Skeletal muscle tissue (tissue), 4 donors: Measurements from ENCODE around the gene SLX4. TPM values are rescaled to one million over a fixed set of nuclear protein-coding genes. Genes with fewer than 3 reads are reported as not detected.

ENCODE experiments used
- H3K27ac ChIP-seq: one replicate; pipeline ENCODE4 v1.7.0; 2013; ENCODE audit warnings: mild to moderate bottlenecking, low read depth, low read length, inconsistent platforms
- H3K27me3 ChIP-seq, 3 donors: one replicate each; pipeline ENCODE4 v1.7.0; 2013; ENCODE audit warnings: low read length in 3 of 3; ENCODE audit not compliant: control insufficient read depth in 3 of 3, insufficient read depth in 3 of 3
- H3K36me3 ChIP-seq, 3 donors: one replicate each; pipeline ENCODE4 v1.7.0; 2013; ENCODE audit warnings: low read length in 3 of 3; ENCODE audit not compliant: control insufficient read depth in 3 of 3, insufficient read depth in 3 of 3
- H3K4me1 ChIP-seq, 3 donors: one replicate each; pipeline ENCODE4 v1.7.0; 2013; ENCODE audit warnings: low read length in 3 of 3, mild to moderate bottlenecking in 3 of 3; ENCODE audit not compliant: control insufficient read depth in 3 of 3, insufficient read depth in 3 of 3
- H3K4me3 ChIP-seq, 3 donors: one replicate each; pipeline ENCODE4 v1.7.0; 2013; ENCODE audit warnings: low read length in 3 of 3
- H3K9ac ChIP-seq, 3 donors: one replicate each; pipeline ENCODE4 v1.7.0; 2013; ENCODE audit warnings: low read length in 3 of 3, mild to moderate bottlenecking in 3 of 3, moderate library complexity in 2 of 3, low read depth in 1 of 3
- H3K9me3 ChIP-seq, 3 donors: one replicate each; pipeline ENCODE4 v1.7.0; 2013; ENCODE audit warnings: low read length in 3 of 3; ENCODE audit not compliant: control insufficient read depth in 3 of 3
- total RNA-seq: library from RNA; depleted of rRNA; stranded (reverse); fragments of >200 nt; gene quantifications from one replicate; pipeline ENCODE4 v1.2.3, GENCODE V29; 2014
- donor health status: Osteomylitis.

Gene SLX4
- total RNA-seq, 1 donor from 2014 or later: 1.6 TPM

DNA sequence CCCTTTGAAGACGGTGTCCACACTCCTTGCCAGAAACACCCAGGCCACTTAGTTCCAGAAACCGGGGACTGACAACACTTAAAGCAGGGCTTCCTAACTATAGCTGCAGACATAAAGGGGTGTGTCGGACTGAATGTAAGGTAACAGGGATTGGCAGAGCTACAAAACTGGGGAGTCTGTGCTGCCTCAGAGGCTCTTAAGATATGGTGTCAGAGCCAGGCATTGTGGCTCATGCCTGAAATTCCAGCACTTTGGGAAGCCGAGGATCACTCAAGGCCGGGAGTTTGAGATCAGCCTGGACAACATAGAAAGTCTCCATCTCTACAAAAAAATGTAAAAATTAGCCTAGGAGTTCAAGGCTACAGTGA, 20.0 kb downstream of the SLX4 start:
- Histone ChIP-seq H3K4me3 (no peak overlapping the region), H3K36me3 (peaks cover 20 to 37% (median 24%) of the 10 kb centered on the region in 3 donors), H3K27ac (no peak overlapping the region), H3K9me3 (no peaks in the 10 kb centered on the region), H3K4me1 (no peaks in the 10 kb centered on the region), H3K9ac (no peak overlapping the region), H3K27me3 (no peaks in the 10 kb centered on the region)

DNA sequence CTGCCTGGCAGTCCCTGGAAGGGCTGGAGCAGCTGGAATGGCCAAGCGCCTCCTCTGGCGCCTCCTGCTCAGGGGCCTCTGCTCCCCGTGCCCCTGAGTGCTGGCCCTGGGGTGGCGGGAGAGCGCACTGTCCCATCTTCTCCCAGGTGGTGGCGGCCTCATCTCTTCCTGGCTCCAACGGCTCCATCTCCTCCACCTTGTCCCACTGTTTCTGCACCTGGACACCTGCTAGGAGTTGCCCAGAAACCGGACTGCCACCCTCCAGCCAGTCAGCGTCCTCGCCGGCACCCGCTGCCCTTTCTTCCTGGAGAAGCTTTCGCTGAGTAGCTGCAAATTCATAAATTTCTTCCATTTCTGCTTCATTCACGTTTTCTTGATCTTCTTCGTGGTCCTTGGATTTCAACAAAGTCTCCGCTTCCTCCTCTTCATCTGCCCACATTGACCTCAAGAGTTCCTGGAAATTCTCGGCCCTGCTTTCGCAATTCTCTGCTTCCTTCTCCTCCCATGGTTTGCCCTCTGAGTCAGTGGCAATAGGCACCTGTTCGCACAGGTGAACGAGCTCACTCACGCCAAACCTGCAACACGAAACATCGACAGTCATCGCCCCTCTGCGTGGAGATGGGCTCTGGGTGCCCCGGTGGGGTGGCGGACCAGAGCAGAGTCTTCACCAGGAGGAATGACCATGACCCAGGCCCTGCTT, 20.5 kb downstream of the SLX4 start:
- Histone ChIP-seq H3K9ac (no peak overlapping the region), H3K36me3 (peaks cover 20 to 37% (median 24%) of the 10 kb centered on the region in 3 donors), H3K27me3 (no peaks in the 10 kb centered on the region), H3K4me1 (no peaks in the 10 kb centered on the region), H3K4me3 (no peak overlapping the region), H3K27ac (no peak overlapping the region), H3K9me3 (no peaks in the 10 kb centered on the region)

DNA sequence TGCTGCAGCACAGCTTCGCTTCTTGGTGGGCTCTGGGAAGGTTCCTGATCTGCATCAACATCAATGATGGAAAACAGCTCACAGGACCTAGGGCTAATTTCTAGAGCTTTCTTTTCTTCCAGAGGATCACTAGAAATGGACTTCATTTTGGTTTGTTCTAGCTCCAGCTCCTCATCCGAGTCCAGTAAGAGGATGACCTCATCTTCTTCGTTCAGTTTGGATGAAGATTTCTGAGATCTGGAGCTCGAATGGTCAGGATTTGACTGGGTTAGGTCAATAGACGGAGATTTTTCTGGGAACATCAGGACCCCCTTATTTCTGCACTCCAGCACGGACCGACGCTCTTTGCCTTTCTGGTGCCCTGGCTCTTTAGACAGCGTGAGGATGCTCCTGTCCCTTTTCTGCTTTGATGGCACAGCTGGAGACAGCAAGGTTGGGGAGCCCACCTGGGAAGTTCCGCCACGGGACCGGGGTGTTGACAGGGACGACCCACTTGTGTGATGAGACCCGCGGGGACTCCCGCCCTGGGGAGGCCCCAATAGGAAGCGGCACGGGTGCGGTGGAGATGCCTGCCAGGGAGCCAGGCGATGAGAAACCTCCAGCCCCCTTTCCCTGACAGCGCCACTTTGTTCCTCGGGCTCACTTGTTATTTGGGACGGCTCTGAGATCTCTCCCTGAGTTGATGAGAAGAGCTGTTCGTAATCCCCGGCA, 21.3 kb downstream of the SLX4 start:
- H3K4me3 ChIP-seq: no peak overlapping the region
- H3K36me3 ChIP-seq: peaks cover 20 to 36% (median 24%) of the 10 kb centered on the region in 3 donors
- H3K4me1 ChIP-seq: no peaks in the 10 kb centered on the region
- no peak overlapping the region for H3K9ac ChIP-seq
- H3K9me3 ChIP-seq: no peaks in the 10 kb centered on the region
- no peaks in the 10 kb centered on the region for H3K27me3 ChIP-seq
- H3K27ac ChIP-seq: no peak overlapping the region

DNA sequence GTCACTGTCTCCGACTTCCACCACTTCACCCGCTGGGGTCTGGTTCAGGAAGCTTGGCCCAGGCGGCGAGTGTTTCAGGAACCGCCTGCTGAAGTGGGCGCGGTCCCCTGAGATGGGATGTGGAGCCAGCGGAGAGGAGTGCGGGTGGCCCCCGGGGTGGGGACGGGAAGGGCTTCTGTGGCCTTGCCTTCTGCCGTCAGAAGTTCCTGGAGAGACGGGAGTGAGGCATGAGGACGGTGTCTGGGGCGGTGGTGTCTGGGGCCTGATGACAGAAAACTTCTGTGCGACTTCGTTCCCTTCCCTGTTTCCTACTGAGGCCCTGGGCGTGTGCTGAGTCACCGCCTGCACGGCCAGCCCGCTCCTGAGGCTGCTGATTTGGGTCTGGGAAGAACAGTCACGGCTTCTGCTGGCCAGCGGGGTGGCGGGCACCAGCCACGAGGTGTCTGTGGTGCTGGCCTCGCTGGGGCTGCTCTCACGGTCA, 21.9 kb downstream of the SLX4 start:
- peaks cover 22 to 35% (median 24%) of the 10 kb centered on the region in 3 donors for H3K36me3 ChIP-seq
- H3K27me3 ChIP-seq: no peaks in the 10 kb centered on the region
- H3K4me3 ChIP-seq: no peak overlapping the region
- no peaks in the 10 kb centered on the region for H3K9me3 ChIP-seq
- no peaks in the 10 kb centered on the region for H3K4me1 ChIP-seq
- no peak overlapping the region for H3K27ac ChIP-seq
- H3K9ac ChIP-seq: no peak overlapping the region

DNA sequence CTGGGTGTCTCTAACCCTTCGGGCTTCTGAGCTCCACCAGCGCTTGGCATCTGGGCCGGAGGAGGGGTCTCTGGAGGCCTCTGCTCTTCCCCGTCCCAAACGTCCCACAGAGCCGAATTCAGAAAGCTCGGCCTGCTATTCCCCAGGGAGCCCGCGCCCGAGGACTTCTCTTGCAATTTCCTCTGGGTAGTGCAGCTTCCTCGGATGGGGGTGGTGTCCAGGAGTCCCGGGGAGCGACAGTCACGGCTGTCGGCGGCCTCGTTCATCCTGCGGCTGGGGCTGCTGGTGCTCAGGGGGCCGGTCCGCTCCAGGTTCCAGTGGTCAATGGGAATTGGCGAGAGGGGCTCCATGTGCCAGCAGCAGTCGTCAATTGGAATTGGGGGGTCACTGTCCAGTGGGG, 22.4 kb downstream of the SLX4 start:
- no peak overlapping the region for H3K27ac ChIP-seq
- H3K4me3 ChIP-seq: no peak overlapping the region
- H3K9me3 ChIP-seq: no peaks in the 10 kb centered on the region
- H3K4me1 ChIP-seq: no peaks in the 10 kb centered on the region
- peaks cover 23 to 34% (median 24%) of the 10 kb centered on the region in 3 donors for H3K36me3 ChIP-seq
- no peaks in the 10 kb centered on the region for H3K27me3 ChIP-seq
- no peak overlapping the region for H3K9ac ChIP-seq

DNA sequence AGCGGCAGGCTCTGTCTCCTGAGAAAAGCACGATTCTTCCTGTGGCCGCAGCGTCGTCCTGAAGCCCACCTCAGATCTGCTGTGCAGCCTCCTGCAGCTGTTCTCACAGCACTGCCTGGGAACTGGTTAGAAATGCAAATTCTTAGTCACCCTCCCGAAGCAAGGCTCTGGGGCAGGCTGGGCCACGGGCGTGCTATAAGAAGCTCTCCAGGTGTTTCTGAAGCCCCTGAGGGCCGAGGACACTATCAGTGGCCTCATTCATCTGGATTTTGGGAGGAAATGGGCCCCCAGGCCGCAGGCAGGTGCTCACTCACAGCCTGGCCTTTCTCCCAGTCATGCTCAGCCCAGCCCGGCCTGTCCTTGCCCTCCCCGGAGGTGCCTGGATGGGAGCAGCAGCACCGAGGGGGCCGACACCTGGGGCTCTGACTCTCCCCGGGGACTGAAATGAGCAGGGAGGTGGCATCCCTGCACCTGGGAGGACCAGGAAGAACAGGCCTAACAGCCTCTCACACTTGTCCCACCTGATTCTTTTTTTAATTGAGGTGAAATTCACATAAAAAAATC, 23.8 kb downstream of the SLX4 start:
- peaks cover 31 to 44% (median 34%) of the 10 kb centered on the region in 3 donors for H3K36me3 ChIP-seq
- H3K27ac ChIP-seq: no peak overlapping the region
- no peak overlapping the region for H3K9ac ChIP-seq
- no peaks in the 10 kb centered on the region for H3K4me1 ChIP-seq
- no peak overlapping the region for H3K4me3 ChIP-seq
- H3K27me3 ChIP-seq: no peaks in the 10 kb centered on the region
- H3K9me3 ChIP-seq: no peaks in the 10 kb centered on the region

DNA sequence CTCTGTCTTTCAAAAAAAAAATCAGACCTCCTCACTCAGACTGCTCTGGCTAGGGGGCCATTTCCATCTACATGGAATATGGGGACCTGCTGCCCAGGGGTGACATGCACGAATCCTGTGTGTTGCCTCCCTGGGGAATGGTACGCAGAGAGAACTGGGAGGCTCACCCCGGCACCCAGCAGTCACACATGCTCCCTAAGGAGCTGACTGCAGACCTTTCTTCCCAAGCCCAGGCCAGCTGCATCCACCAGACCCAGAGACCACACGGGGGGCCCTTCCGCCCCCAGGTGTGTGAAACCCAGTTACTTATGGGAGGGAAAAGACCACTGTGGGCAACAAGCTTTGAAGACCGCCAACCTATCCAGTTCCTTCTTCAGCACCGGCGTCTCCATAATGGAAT, 27.0 kb downstream of the SLX4 start:
- Histone ChIP-seq H3K36me3 (peaks cover 21 to 25% (median 21%) of the 10 kb centered on the region in 3 donors), H3K9me3 (no peaks in the 10 kb centered on the region), H3K4me3 (no peak overlapping the region), H3K27ac (no peak overlapping the region), H3K9ac (no peak overlapping the region), H3K4me1 (no peaks in the 10 kb centered on the region), H3K27me3 (no peaks in the 10 kb centered on the region)

DNA sequence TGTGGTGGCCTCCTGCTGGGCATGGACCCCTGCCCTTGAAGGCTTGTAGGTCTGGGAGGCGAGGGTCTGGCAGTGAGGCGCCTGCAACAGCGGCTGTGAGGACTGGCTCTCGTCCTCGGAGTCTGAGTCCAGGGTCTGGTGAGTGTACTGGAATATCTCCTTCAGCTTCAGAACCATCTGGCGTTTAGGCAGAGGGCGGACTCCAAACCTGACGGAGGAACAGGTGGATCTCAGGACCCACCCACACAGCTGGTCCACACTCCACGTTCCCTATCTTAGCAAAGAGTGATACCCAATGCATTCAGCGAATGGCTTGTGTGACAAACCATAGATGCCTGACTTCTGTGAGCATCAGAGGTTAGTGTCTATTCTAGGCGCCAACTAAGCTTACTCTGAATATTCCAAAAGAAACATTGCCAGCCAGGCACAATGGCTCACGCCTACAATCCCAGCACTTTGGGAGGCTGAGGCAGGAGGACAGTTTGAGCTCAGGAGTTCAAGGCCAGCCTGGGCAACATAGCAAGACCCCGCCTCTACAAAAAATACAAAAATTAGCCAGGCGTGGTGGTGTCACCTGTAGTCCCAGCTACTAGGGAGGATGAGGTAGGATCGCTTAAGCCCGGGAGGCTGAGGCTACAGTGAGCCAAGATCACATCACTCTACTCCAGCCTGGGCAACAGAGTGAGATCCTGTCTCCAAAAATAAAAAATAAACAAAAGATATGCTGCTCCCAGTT, 27.9 kb downstream of the SLX4 start:
- peaks cover 19 to 22% (median 21%) of the 10 kb centered on the region in 3 donors for H3K36me3 ChIP-seq
- no peaks in the 10 kb centered on the region for H3K9me3 ChIP-seq
- H3K4me3 ChIP-seq: no peak overlapping the region
- H3K4me1 ChIP-seq: peaks cover 0 to 4% (median 2%) of the 10 kb centered on the region in 3 donors
- H3K27me3 ChIP-seq: peaks cover 0 to 5% (median 3%) of the 10 kb centered on the region in 3 donors
- no peak overlapping the region for H3K9ac ChIP-seq
- H3K27ac ChIP-seq: no peak overlapping the region

DNA sequence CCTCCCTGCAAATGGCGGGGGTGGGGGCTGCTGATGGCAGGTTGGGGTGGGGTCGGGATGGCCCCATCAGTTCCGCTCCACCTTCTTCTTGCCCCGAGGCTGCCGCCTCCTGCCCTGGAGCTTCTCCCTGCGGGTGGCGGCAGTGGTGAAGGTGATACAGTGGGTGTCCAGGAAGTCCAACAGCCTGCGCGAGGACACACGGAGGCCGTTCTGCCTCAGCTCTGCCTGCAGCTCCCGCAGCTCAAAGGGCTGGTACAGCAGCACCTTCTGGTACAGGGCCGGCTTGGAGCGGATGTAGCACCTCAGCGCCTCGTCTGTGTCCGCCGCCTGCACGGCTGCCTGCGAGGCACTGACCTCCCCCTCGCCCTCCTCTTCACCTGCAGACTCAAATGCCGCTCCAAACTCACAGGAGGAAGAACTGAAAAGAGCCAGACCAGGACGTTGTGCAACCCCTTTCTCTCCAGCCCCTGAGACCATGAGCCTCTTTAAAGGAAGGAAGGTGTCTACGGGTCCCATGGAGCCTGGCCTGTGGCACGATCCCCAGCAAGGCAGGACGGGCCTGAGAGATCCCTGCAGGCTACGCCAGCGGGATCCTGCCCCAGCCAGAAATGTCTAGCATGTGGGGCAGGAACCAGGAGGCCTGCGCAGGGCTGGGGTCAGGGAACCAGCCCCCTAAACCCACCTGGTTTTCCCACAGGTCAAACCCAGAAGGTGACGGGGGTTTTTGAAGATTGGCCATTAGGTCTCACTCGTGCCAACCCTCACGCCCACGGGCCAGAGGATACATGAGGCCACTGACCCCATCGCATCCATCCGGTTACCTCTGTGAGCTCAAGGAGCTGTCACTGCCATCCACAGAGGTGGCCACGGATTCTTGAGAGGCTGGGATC, 28.9 kb downstream of the SLX4 start:
- Histone ChIP-seq H3K9ac (no peak overlapping the region), H3K4me3 (no peak overlapping the region), H3K27me3 (peaks cover 0 to 11% (median 9%) of the 10 kb centered on the region in 3 donors), H3K36me3 (peaks cover 16 to 19% (median 18%) of the 10 kb centered on the region in 3 donors), H3K27ac (no peak overlapping the region), H3K9me3 (no peaks in the 10 kb centered on the region), H3K4me1 (peaks cover 0 to 6% (median 2%) of the 10 kb centered on the region in 3 donors)
